SK-N-SH (cell line): Measurements from ENCODE around the gene PICK1. TPM values are rescaled to one million over a fixed set of nuclear protein-coding genes. Genes with fewer than 3 reads are reported as not detected.

Experiments used
- CTCF ChIA-PET: fragments of 300-600, 350-600 bp; formaldehyde crosslinking; extraction: SDS; loops from one replicate; lab custom pipeline; 2021; lab: Yijun Ruan, JAX
- POLR2A ChIA-PET: fragments of 350-600 bp; sonication (Branson Sonifier 250); formaldehyde crosslinking; extraction: SDS; loops from one replicate; lab custom pipeline; 2020; ENCODE audit warnings: antibody characterized with exemption, inconsistent platforms; lab: Yijun Ruan, JAX
- DNase-seq: peaks from one replicate; pipeline ENCODE4 v3.0.0; 2012
- H2AFZ ChIP-seq: fragments of 200-600 bp; sonication (generic); 2 replicates; pipeline ENCODE4 v1.8.1; 2016; ENCODE audit warnings: antibody characterized with exemption, mild to moderate bottlenecking, low read depth
- H3F3A ChIP-seq: fragments of 200-600 bp; sonication (generic); replicated peaks from 2 replicates; pipeline ENCODE3; 2016; ENCODE audit warnings: antibody characterized with exemption, mild to moderate bottlenecking; ENCODE audit not compliant: insufficient read depth
- H3K27ac ChIP-seq, 2 experiments: fragments of 200-500 bp in 1 of 2; fragments of 200-600 bp in 1 of 2; sonication (Bioruptor generic) in 1 of 2; sonication (generic), shearing (Covaris generic) in 1 of 2; 2 replicates each; pipeline versions ENCODE4 v1.5.1 to v1.6.1; 2014 to 2016; ENCODE audit warnings: low read depth in 2 of 2, inconsistent platforms in 1 of 2, low read length in 1 of 2, mild to moderate bottlenecking in 1 of 2, mixed read lengths in 1 of 2
- H3K27me3 ChIP-seq: fragments of 200-600 bp; sonication (generic), shearing (Covaris generic); 2 replicates; pipeline ENCODE4 v1.6.1; 2016; ENCODE audit warnings: mixed run types; ENCODE audit not compliant: insufficient read depth
- H3K36me3 ChIP-seq, 2 experiments: fragments of 200-500 bp in 1 of 2; fragments of 200-600 bp in 1 of 2; sonication (Bioruptor generic) in 1 of 2; sonication (generic) in 1 of 2; replicated peaks in 1 of 2; 2 replicates each; pipeline versions ENCODE3 to v1.5.1; 2014 to 2016; ENCODE audit warnings: low read length in 1 of 2, mild to moderate bottlenecking in 1 of 2; ENCODE audit not compliant: insufficient read depth in 2 of 2, control insufficient read depth in 1 of 2
- H3K4me1 ChIP-seq, 2 experiments: fragments of 200-500 bp in 1 of 2; fragments of 200-600 bp in 1 of 2; sonication (Bioruptor generic) in 1 of 2; sonication (generic), shearing (Covaris generic) in 1 of 2; 2 replicates each; pipeline versions ENCODE4 v1.5.1 to v1.6.1; 2014 to 2016; ENCODE audit warnings: low read depth in 1 of 2, low read length in 1 of 2, mixed run types in 1 of 2; ENCODE audit not compliant: insufficient read depth in 2 of 2, control insufficient read depth in 1 of 2
- H3K4me2 ChIP-seq: fragments of 200-600 bp; sonication (generic), shearing (Covaris generic); 2 replicates; pipeline ENCODE4 v1.6.1; 2017; ENCODE audit warnings: mixed run types
- H3K4me3 ChIP-seq, 2 experiments: fragments of 200-500 bp in 1 of 2; fragments of 200-600 bp in 1 of 2; sonication (Bioruptor generic) in 1 of 2; sonication (generic), shearing (Covaris generic) in 1 of 2; 2 replicates each; pipeline versions ENCODE4 v1.5.1 to v1.8.1; 2014 to 2016; ENCODE audit warnings: low read depth in 2 of 2, inconsistent platforms in 1 of 2, low read length in 1 of 2, mild to moderate bottlenecking in 1 of 2, mixed read lengths in 1 of 2, moderate library complexity in 1 of 2
- H3K79me2 ChIP-seq: fragments of 200-600 bp; sonication (generic); 2 replicates; pipeline ENCODE4 v1.8.1; 2017; ENCODE audit warnings: mild to moderate bottlenecking; ENCODE audit not compliant: insufficient read depth
- H3K9ac ChIP-seq: fragments of 200-600 bp; sonication (generic); 2 replicates; pipeline ENCODE4 v1.6.1; 2017; ENCODE audit warnings: mixed run types
- H3K9me2 ChIP-seq: fragments of 200-600 bp; sonication (generic); 2 replicates; pipeline ENCODE4 v1.6.1; 2017; ENCODE audit warnings: mixed run types
- H3K9me3 ChIP-seq: fragments of 200-600 bp; sonication (generic); 2 replicates; pipeline ENCODE4 v1.6.1; 2017; ENCODE audit warnings: mixed run types, mild to moderate bottlenecking, moderate library complexity
- H4K20me1 ChIP-seq: fragments of 200-600 bp; sonication (generic); 2 replicates; pipeline ENCODE4 v1.6.1; 2017; ENCODE audit warnings: mild to moderate bottlenecking, mixed run types; ENCODE audit not compliant: insufficient read depth
- EP300 ChIP-seq, 2 experiments: IDR thresholded peaks; 2 replicates each; pipeline versions ENCODE4 v1.4.0 to v1.6.1; 2012; ENCODE audit warnings: borderline replicate concordance in 1 of 2, low read depth in 1 of 2, low read length in 1 of 2
- FOXJ3 ChIP-seq: sonication (generic); formaldehyde crosslinking; IDR thresholded peaks from 2 replicates; pipeline ENCODE4 v1.5.1; 2020; ENCODE audit warnings: mild to moderate bottlenecking, missing genetic modification reagents
- MEF2A ChIP-seq: IDR thresholded peaks from 2 replicates; pipeline ENCODE4 v1.4.0; 2012; ENCODE audit warnings: low read depth, borderline replicate concordance
- POLR2AphosphoS5 ChIP-seq: IDR thresholded peaks from 2 replicates; pipeline ENCODE4 v1.6.1; 2012; ENCODE audit warnings: low read depth, low read length
- RFX5 ChIP-seq: IDR thresholded peaks from 2 replicates; pipeline ENCODE4 v1.6.1; 2012; ENCODE audit warnings: mild to moderate bottlenecking, improper control_type of control experiment, low read length
- RXRA ChIP-seq: IDR thresholded peaks from 2 replicates; pipeline ENCODE4 v1.4.0; 2012; ENCODE audit warnings: low read depth, mild to moderate bottlenecking, borderline replicate concordance
- SMC3 ChIP-seq: IDR thresholded peaks from 2 replicates; pipeline ENCODE4 v1.6.1; 2012; ENCODE audit warnings: low read depth, low read length, improper control_type of control experiment
- TAF1 ChIP-seq: IDR thresholded peaks from 2 replicates; pipeline ENCODE4 v1.6.1; 2012; ENCODE audit warnings: low read depth, mild to moderate bottlenecking, low read length, moderate library complexity, borderline replicate concordance
- TCF12 ChIP-seq: IDR thresholded peaks from 2 replicates; pipeline ENCODE4 v1.4.0; 2012
- TEAD4 ChIP-seq: IDR thresholded peaks from 2 replicates; pipeline ENCODE4 v1.4.0; 2012; ENCODE audit warnings: mild to moderate bottlenecking, borderline replicate concordance; ENCODE audit not compliant: insufficient read depth
- USF1 ChIP-seq: IDR thresholded peaks from 2 replicates; pipeline ENCODE4 v1.4.0; 2012; ENCODE audit warnings: low read depth, borderline replicate concordance
- WGBS: methylation state at CpG from one replicate; pipeline ENCODE4 v1.1.6; 2017; ENCODE audit warnings: low lambda C conversion rate; 5-methylcytosine and 5-hydroxymethylcytosine counted together
- polyA plus RNA-seq, 3 experiments: library from polyadenylated mRNA; depleted of rRNA; stranded (reverse); fragments of >200 nt; gene quantifications; 2 replicates each; pipeline ENCODE4 v1.2.3, GENCODE V29; 2012
- TF ChIP-seq, protein P1 (sequence below): fragments of 150-350 bp; IDR thresholded peaks from 2 replicates; pipeline ENCODE4 v1.6.1; 2016; ENCODE audit warnings: mild to moderate bottlenecking, low read depth, low read length
- TF ChIP-seq, protein P2 (sequence below): IDR thresholded peaks from 2 replicates; pipeline ENCODE4; 2012
- TF ChIP-seq, protein P3 (sequence below): fragments of 150-350 bp; IDR thresholded peaks from 2 replicates; pipeline ENCODE4 v1.6.1; 2017; ENCODE audit warnings: antibody characterized with exemption, low read length, low read depth, borderline replicate concordance

Gene PICK1
- polyA plus RNA-seq, 1 of the 3 experiments (the other 2 are of a cell fraction), result 36.8 TPM

- CTCF ChIA-PET, result interaction anchor here (1.6 kb wide), 1 partner anchor 22 kb away, joined by 5 read pairs; no protein-coding TSS in a partner anchor
- no peaks in the 10 kb centered on the region for H3F3A ChIP-seq
- no peaks in the 10 kb centered on the region for H3K9me3 ChIP-seq
- no peak overlapping the region for H3K27ac ChIP-seq
- H2AFZ ChIP-seq, result no peak overlapping the region
- H4K20me1 ChIP-seq, result no peaks in the 10 kb centered on the region
- POLR2A ChIA-PET, result no interaction called here
- DNase-seq, result no peak
- H3K9ac ChIP-seq, result no peak overlapping the region
- H3K4me1 ChIP-seq, result no peaks in the 10 kb centered on the region
- H3K4me2 ChIP-seq, result no peak overlapping the region
- H3K36me3 ChIP-seq, result peaks cover 0 to 10% of the 10 kb centered on the region in 2 experiments
- H3K4me3 ChIP-seq, result no peak overlapping the region
- H3K9me2 ChIP-seq, result no peaks in the 10 kb centered on the region
- no peaks in the 10 kb centered on the region for H3K79me2 ChIP-seq
- no peak for TF ChIP-seq TEAD4
- no peak for TF ChIP-seq FOXJ3 (CRISPR knock-in tag)
- no peak for TF ChIP-seq RXRA
- no peak for TF ChIP-seq EP300 (IDR thresholded peaks at IDR 0.05; ENCODE audit: borderline replicate concordance in 1 of 2, low read depth in 1 of 2, low read length in 1 of 2)
- TF ChIP-seq, protein P1, sequence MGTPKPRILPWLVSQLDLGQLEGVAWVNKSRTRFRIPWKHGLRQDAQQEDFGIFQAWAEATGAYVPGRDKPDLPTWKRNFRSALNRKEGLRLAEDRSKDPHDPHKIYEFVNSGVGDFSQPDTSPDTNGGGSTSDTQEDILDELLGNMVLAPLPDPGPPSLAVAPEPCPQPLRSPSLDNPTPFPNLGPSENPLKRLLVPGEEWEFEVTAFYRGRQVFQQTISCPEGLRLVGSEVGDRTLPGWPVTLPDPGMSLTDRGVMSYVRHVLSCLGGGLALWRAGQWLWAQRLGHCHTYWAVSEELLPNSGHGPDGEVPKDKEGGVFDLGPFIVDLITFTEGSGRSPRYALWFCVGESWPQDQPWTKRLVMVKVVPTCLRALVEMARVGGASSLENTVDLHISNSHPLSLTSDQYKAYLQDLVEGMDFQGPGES, result no peak
- TF ChIP-seq, protein P2, sequence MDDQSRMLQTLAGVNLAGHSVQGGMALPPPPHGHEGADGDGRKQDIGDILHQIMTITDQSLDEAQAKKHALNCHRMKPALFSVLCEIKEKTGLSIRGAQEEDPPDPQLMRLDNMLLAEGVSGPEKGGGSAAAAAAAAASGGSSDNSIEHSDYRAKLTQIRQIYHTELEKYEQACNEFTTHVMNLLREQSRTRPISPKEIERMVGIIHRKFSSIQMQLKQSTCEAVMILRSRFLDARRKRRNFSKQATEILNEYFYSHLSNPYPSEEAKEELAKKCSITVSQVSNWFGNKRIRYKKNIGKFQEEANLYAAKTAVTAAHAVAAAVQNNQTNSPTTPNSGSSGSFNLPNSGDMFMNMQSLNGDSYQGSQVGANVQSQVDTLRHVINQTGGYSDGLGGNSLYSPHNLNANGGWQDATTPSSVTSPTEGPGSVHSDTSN, result no peak
- TF ChIP-seq RFX5, result no peak
- no peak for TF ChIP-seq TCF12
- no peak for TF ChIP-seq SMC3
- TF ChIP-seq POLR2AphosphoS5, result no peak
- TF ChIP-seq, protein P3, sequence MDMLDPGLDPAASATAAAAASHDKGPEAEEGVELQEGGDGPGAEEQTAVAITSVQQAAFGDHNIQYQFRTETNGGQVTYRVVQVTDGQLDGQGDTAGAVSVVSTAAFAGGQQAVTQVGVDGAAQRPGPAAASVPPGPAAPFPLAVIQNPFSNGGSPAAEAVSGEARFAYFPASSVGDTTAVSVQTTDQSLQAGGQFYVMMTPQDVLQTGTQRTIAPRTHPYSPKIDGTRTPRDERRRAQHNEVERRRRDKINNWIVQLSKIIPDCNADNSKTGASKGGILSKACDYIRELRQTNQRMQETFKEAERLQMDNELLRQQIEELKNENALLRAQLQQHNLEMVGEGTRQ, result no peak
- TF ChIP-seq TAF1, result no peak
- no peak for TF ChIP-seq MEF2A
- no peak for TF ChIP-seq USF1
- H3K27me3 ChIP-seq, result no peaks in the 10 kb centered on the region
- WGBS, result 90% methylated on average over 4 of the region's 47 CpGs
Observed at GRCh38 chr22:38074181-38075104, 17.2 kb downstream of the PICK1 start.
